Activated T-cell treated with anti-CD3 and anti-CD28 coated beads, Interleukin-2, amount 50 U/mL, for 48 hours (primary cell): Measurements from ENCODE around the gene DNAJB1.

Experiments
- DNase-seq, 2 experiments: peaks; one replicate each; pipeline ENCODE4 v3.0.0-alpha.2; 2020

DNAJB1 gene

GRCh38 chr19:14472202-14472938, 45.8 kb downstream of the DNAJB1 start:
- DNase-seq = peak; percentile 93 to 94

- no peak for DNase-seq
These were observed 46.6 kb downstream of the DNAJB1 start for GRCh38 chr19:14471436-14472187.

GRCh38 chr19:14470031-14470876, 47.9 kb downstream of the DNAJB1 start:
- DNase-seq = no peak

- DNase-seq = no peak
These were observed 50.4 kb downstream of the DNAJB1 start for GRCh38 chr19:14467816-14468215.

GRCh38 chr19:14467391-14467790, 50.8 kb downstream of the DNAJB1 start:
- DNase-seq = no peak
